HL-60 (cell line): Measurements from ENCODE around the gene SBSN.

ENCODE experiments used
- DNase-seq, 2 experiments: peaks; one replicate each; pipeline ENCODE4 v3.0.0-alpha.2; 2010 to 2020; ENCODE audit warnings: low read depth in 1 of 2, low spot score in 1 of 2
- H3K27ac ChIP-seq: fragments of 250-450 bp; sonication (Bioruptor Pico); replicated peaks from 2 replicates; pipeline ENCODE4 v1.5.1; 2020; ENCODE audit warnings: mild to moderate bottlenecking, moderate library complexity
- H3K27me3 ChIP-seq: fragments of 250-450 bp; sonication (Bioruptor Pico); 2 replicates; pipeline ENCODE4 v1.5.1; 2021; ENCODE audit warnings: mild to moderate bottlenecking, moderate library complexity; ENCODE audit not compliant: insufficient read depth, poor library complexity, severe bottlenecking
- H3K4me3 ChIP-seq: replicated peaks from 2 replicates; pipeline ENCODE4 v1.5.1; 2011; ENCODE audit warnings: mild to moderate bottlenecking, control low read depth, low read length; ENCODE audit not compliant: insufficient read depth
- CTCF ChIP-seq: IDR thresholded peaks from one replicate; pipeline ENCODE4 v1.5.1; 2011; ENCODE audit warnings: low read length, control low read depth, inconsistent platforms; ENCODE audit not compliant: insufficient read depth
- GABPA ChIP-seq: IDR thresholded peaks from 2 replicates; pipeline ENCODE4 v1.6.1; 2012; ENCODE audit warnings: low read depth
- POLR2AphosphoS5 ChIP-seq: IDR thresholded peaks from 2 replicates; pipeline ENCODE4 v1.6.1; 2012; ENCODE audit warnings: low read depth
- REST ChIP-seq: IDR thresholded peaks from 2 replicates; pipeline ENCODE4 v1.6.1; 2012; ENCODE audit warnings: low read depth; ENCODE audit not compliant: insufficient replicate concordance
- SPI1 ChIP-seq: IDR thresholded peaks from 2 replicates; pipeline ENCODE4 v1.6.1; 2012; ENCODE audit warnings: low read depth, mild to moderate bottlenecking, borderline replicate concordance

The SBSN gene

GRCh38 chr19:35513628-35514281, 14.4 kb downstream of the SBSN start, which contains the start of gene DMKN:
Gene DMKN (minus strand): TSS chr19:35513649. CDS start chr19:35513475, 174 bp downstream.
- no peak for DNase-seq
- Histone ChIP-seq H3K27ac (no peak within 1 kb of the TSS), H3K27me3 (peaks cover 29% of the 10 kb centered on the region), H3K4me3 (no peak within 1 kb of the TSS)
- TF ChIP-seq CTCF = no peak
- no peak for TF ChIP-seq REST

- peaks cover 36% of the 10 kb centered on the region for H3K27me3 ChIP-seq
- H3K27ac ChIP-seq = no peak overlapping the region
- H3K4me3 ChIP-seq = no peak overlapping the region
- no peak for DNase-seq
- TF ChIP-seq CTCF = no peak
- no peak for TF ChIP-seq POLR2AphosphoS5
- TF ChIP-seq REST = no peak
- TF ChIP-seq SPI1 = no peak
- TF ChIP-seq GABPA = no peak
Measured at GRCh38 chr19:35512831-35513627, 15.1 kb downstream of the SBSN start.

GRCh38 chr19:35511337-35511736, 16.8 kb downstream of the SBSN start:
- TF ChIP-seq SPI1 (no peak), REST (no peak), CTCF (no peak), GABPA (no peak), POLR2AphosphoS5 (no peak)
- Histone ChIP-seq H3K27ac (no peak overlapping the region), H3K27me3 (peaks cover 48% of the 10 kb centered on the region), H3K4me3 (no peak overlapping the region)
- no peak for DNase-seq
